AG10803 (cell line): ENCODE data around the gene OR2A2.

Experiments
- DNase-seq: peaks from one replicate; pipeline ENCODE4 v3.0.0; 2010; ENCODE audit warnings: low read depth
- H3K4me3 ChIP-seq: 2 replicates; pipeline ENCODE4 v1.5.1; 2011; ENCODE audit warnings: mild to moderate bottlenecking, low read length, control low read depth
- TF ChIP-seq, protein P1 (sequence below): conservative IDR thresholded peaks from 2 replicates; pipeline ENCODE4 v1.5.1; 2011; ENCODE audit warnings: mild to moderate bottlenecking, low read length, control low read depth, inconsistent platforms

OR2A2 gene

DNA sequence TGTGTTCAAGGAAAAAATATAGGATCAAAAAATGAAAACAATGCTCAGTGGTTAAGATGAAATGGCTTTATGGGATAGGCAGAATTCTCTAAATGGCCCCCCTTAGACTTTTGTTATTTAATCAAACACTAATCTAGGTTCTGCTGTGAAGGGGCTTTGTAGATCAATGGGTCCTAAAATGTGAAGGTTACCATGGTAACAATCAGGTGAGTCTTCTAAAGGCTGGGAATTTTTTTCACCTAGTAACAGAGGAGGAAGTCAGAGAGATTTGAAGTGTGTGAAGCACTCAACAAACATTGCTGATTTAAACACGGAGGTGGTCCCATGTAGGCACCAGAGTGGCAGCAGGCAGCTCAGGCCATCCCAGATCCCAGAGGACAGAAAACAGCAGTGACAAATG is 24.7 kb downstream of the OR2A2 start:
- TF ChIP-seq, protein P1, sequence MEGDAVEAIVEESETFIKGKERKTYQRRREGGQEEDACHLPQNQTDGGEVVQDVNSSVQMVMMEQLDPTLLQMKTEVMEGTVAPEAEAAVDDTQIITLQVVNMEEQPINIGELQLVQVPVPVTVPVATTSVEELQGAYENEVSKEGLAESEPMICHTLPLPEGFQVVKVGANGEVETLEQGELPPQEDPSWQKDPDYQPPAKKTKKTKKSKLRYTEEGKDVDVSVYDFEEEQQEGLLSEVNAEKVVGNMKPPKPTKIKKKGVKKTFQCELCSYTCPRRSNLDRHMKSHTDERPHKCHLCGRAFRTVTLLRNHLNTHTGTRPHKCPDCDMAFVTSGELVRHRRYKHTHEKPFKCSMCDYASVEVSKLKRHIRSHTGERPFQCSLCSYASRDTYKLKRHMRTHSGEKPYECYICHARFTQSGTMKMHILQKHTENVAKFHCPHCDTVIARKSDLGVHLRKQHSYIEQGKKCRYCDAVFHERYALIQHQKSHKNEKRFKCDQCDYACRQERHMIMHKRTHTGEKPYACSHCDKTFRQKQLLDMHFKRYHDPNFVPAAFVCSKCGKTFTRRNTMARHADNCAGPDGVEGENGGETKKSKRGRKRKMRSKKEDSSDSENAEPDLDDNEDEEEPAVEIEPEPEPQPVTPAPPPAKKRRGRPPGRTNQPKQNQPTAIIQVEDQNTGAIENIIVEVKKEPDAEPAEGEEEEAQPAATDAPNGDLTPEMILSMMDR, result no peak
- DNase-seq, result no peak
- no peak overlapping the region for H3K4me3 ChIP-seq

DNA sequence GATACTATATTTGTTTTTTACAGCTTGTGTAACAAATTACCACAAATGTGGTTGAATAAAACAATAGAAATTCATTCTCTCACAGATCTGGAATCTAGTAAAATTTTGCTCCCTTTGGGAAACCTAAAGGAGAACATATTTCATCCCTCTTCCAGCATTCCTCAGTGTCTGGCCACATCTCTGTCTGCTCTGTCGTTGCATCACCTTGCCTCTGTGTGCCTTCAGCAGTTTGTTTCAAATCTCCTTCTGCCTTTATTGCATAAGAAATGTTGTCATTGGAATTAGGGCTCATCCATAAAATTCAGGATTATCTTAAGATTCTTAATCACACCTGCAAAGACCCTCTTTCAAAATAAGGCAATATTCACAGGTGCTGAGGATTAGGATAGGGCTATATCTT is 28.1 kb downstream of the OR2A2 start:
- H3K4me3 ChIP-seq, result no peak overlapping the region
- TF ChIP-seq, protein P1, result no peak

DNA sequence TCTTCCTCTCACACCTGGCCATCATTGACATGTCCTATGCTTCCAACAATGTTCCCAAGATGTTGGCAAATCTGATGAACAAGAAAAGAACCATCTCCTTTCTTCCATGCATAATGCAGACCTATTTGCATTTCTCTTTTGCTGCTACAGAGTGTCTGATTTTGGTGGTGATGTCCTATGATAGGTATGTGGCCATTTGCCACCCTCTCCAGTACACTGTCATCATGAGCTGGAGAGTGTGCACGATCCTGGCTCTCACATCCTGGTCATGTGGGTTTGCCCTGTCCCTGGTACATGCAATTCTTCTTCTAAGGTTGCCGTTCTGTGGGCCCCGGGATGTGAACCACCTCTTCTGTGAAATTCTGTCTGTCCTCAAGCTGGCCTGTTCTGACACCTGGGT is 32.8 kb downstream of the OR2A2 start:
- H3K4me3 ChIP-seq, result no peak overlapping the region
- DNase-seq, result no peak
- TF ChIP-seq, protein P1, result no peak

More for the DNA sequence above, 28.1 kb downstream of the OR2A2 start:
- peak; percentile 16 for DNase-seq

DNA sequence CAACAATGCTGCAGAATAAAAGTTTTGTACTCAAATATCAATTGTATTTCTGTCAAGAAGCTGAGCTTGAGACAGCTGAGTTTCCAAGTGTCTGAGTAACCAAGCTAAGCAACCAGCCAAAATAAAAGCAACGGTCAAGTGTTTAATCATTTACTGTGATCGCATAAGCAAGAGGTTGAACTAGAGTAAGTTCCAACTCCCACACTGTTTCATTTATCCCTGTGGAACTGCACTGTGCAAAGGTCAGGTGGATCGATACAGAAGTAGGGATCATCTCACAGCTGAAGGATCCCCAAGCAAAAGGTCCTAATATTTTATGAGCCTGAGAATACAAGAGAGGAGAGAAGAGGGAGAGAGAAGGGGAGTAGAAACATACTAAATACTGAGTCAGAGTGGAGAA is 35.0 kb downstream of the OR2A2 start:
- no peak overlapping the region for H3K4me3 ChIP-seq
- no peak for DNase-seq
- TF ChIP-seq, protein P1, result no peak

DNA sequence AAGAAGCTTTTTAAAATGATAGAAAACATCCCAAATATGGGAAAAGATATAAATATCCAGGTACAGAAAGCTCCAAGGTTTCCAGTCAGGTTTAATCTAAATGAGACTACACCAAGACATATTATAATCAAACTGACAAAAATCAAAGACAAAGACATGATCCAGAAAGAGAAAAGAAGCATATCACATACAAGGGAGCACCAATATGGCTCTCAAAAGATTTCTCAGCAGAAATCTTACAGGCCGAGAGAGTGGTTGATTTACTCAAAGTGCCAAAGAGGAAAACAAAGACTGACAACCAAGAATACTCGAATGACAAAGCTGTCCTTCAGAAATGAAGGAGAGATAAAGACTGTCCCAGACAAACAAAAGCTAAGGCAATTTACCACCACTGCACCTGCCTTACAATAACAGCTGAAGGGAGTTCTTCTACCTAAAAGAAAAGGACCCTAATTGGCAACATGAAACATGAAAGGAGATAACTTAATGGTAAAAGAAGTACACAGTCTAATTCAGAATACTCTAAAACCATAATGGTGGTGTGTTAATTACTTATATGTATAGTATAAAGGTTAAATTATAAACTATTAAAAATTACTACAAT is 38.9 kb downstream of the OR2A2 start:
- H3K4me3 ChIP-seq, result no peak overlapping the region
- no peak for DNase-seq
- TF ChIP-seq, protein P1, result no peak

DNA sequence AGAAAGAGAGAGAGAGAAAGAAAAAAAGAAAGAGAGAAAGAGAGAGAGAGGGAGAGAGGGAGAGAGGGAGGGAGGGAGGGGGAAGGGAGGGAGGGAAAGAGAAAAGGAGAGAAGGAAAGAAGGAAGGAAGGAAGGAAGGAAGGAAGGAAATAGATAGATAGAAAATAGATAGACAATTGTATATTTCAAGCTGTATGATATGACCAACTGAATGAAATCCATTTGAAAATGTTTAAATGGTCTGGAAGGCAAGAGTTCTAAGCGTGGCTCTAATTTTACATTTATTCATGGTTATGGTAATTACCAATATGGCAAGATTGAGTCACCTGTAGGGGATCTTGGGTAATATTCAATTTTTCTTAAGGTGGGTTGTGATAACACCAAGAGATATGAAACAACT is 49.5 kb downstream of the OR2A2 start:
- no peak for DNase-seq
- H3K4me3 ChIP-seq, result no peak overlapping the region
- TF ChIP-seq, protein P1, result no peak
